Measurements from ENCODE around the gene GADD45A. TPM values are rescaled to one million over a fixed set of nuclear protein-coding genes. Genes with fewer than 3 reads are reported as not detected.
"Not testable (repeated sequence)": the region's sequence is repeated elsewhere in the genome, so short reads cannot be mapped to it uniquely, and the experiment has no call there.

The GADD45A gene
- total RNA-seq, 1 donor from 2014 or later = 247 TPM

DNA sequence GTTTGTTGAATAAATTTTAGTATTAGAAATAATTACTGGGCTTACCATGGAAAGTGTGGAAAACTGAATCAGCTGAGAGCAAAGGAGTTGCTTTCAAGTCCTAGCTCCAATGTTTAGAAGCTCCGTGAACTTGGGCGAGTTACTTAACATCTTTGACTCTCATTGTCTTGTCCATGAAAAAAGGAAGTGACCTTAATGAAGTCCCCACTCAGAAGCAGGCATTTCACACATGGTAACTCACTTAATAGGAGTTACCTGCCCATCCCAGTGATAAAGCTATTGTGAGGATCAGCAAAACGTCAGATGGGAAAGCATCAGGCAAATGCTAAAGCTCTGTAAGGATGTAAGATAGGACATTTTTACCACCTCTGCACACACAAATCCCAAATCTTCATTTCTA is 34.0 kb upstream of the GADD45A start:
- no peaks in the 10 kb centered on the region for H3K36me3 ChIP-seq (ENCODE audit: control insufficient read depth, insufficient read depth, low read length)
- H3K4me3 ChIP-seq (ENCODE audit: low read depth, low read length) = no peak overlapping the region
- no peak for DNase-seq (ENCODE audit: low read depth)
- TF ChIP-seq, protein P1, sequence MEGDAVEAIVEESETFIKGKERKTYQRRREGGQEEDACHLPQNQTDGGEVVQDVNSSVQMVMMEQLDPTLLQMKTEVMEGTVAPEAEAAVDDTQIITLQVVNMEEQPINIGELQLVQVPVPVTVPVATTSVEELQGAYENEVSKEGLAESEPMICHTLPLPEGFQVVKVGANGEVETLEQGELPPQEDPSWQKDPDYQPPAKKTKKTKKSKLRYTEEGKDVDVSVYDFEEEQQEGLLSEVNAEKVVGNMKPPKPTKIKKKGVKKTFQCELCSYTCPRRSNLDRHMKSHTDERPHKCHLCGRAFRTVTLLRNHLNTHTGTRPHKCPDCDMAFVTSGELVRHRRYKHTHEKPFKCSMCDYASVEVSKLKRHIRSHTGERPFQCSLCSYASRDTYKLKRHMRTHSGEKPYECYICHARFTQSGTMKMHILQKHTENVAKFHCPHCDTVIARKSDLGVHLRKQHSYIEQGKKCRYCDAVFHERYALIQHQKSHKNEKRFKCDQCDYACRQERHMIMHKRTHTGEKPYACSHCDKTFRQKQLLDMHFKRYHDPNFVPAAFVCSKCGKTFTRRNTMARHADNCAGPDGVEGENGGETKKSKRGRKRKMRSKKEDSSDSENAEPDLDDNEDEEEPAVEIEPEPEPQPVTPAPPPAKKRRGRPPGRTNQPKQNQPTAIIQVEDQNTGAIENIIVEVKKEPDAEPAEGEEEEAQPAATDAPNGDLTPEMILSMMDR (IDR thresholded peaks at IDR 0.05; ENCODE audit: insufficient read depth, low read length, poor library complexity, severe bottlenecking) = no peak
- H3K27me3 ChIP-seq (ENCODE audit: control insufficient read depth, insufficient read depth, low read length) = no peaks in the 10 kb centered on the region

DNA sequence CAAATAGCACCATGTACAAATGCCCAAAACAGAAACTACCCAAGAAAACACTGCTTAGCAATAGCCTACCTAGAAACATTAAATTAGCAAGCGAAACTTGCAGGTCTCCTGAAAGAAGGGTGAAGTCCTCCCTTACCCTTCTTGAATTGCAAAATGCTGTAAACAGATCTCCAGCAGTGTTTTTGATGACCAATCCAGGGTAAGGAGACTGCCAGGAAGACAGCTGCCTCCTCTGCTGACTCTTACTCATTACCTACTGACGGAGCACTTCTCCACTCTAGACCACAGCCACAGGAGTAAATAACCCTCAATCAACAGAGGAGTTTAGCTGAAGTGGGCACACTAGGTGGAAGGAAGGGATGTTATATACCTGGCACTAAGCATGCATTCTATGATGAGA is 32.2 kb upstream of the GADD45A start:
- DNase-seq (ENCODE audit: low read depth) = peak; percentile 47
- H3K4me3 ChIP-seq (ENCODE audit: low read depth, low read length) = no peak overlapping the region
- H3K27me3 ChIP-seq (ENCODE audit: control insufficient read depth, insufficient read depth, low read length) = no peaks in the 10 kb centered on the region
- no peaks in the 10 kb centered on the region for H3K36me3 ChIP-seq (ENCODE audit: control insufficient read depth, insufficient read depth, low read length)
- TF ChIP-seq, protein P1 (IDR thresholded peaks at IDR 0.05; ENCODE audit: insufficient read depth, low read length, poor library complexity, severe bottlenecking) = no peak

DNA sequence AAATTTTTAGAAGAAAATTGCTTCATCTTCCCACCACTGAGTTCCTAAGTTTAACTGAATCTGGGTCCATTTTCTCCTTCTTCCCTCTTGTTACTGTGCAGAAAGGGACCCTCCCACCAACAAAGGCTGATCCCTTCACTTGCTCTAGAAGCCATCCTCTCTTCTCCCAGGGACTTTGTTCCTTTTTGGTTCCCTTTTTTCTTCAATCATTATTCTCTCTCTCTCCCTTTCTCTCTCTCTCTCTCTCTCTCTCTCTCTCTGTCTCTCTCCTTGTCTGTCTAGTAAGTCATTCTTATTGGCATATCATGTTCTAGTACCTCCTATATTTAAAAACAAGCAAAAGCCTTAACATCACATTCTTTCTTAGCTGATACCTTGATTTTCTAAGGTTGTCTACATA is 31.7 kb upstream of the GADD45A start:
- Histone ChIP-seq H3K4me3 (ENCODE audit: low read depth, low read length) (no peak overlapping the region), H3K36me3 (ENCODE audit: control insufficient read depth, insufficient read depth, low read length) (no peaks in the 10 kb centered on the region), H3K27me3 (ENCODE audit: control insufficient read depth, insufficient read depth, low read length) (no peaks in the 10 kb centered on the region)
- TF ChIP-seq, protein P1 (IDR thresholded peaks at IDR 0.05; ENCODE audit: insufficient read depth, low read length, poor library complexity, severe bottlenecking) = no peak
- DNase-seq (ENCODE audit: low read depth) = no peak

DNA sequence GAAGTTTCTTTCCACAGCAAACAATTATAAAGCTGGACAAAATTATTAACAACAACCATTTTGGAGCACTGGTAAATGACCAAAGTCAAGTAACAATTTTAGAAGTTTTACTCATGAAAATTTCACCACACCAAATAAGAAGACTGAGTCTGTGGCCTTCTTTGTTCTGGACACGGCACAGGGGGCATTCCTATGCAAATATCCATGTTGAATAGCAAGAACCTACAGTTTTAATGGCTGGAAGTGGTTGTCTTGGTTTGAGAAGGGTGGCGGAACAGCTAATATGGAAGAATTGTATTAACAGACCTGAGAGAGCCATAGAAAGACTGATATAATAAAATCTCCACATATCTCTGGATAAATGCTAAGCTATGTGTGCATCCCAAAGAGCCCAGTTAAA is 29.4 kb upstream of the GADD45A start:
- Histone ChIP-seq H3K27me3 (ENCODE audit: control insufficient read depth, insufficient read depth, low read length) (no peaks in the 10 kb centered on the region), H3K4me3 (ENCODE audit: low read depth, low read length) (no peak overlapping the region), H3K36me3 (ENCODE audit: control insufficient read depth, insufficient read depth, low read length) (no peaks in the 10 kb centered on the region)
- TF ChIP-seq, protein P1 (IDR thresholded peaks at IDR 0.05; ENCODE audit: insufficient read depth, low read length, poor library complexity, severe bottlenecking) = no peak
- DNase-seq (ENCODE audit: low read depth) = no peak

DNA sequence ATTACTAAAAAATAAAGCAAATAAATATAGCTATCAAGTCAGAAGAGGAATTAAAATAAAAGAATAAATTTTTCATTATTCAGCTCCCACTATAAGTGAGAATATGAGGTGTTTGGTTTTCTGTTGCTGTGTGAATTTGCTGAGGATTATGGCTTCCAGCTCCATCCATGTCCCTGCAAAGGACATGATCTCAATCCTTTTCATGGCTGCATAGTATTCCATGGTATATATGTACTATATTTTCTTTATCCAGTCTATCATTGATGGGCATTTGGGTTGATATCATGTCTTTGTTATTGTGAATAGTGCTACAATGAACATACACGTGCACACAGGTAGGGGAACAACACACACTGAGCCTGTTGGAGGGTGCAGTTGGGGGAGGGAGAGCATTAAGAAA is 27.8 kb upstream of the GADD45A start:
- DNase-seq (ENCODE audit: low read depth); H3K36me3 ChIP-seq (ENCODE audit: control insufficient read depth, insufficient read depth, low read length): not testable (repeated sequence)

DNA sequence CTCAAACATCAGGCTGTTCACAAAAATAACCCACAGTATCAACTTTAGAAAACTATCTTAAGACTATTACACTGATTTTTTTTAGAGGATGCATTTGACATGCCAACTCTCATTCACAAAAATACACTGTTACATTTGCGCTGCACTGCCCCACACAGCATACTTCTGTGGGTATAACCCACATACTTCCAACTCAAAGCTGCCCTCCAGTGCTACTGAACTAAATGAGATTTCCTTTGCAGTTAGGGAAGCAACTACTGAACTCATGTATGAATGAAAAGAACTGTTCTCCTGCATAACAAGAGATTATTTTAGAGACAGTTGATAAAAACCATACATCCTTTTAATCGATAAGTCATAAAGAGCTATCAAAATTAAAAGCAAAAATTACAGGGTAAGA is 25.8 kb upstream of the GADD45A start:
- H3K36me3 ChIP-seq (ENCODE audit: control insufficient read depth, insufficient read depth, low read length) = no peaks in the 10 kb centered on the region
- H3K27me3 ChIP-seq (ENCODE audit: control insufficient read depth, insufficient read depth, low read length) = no peaks in the 10 kb centered on the region
- H3K4me3 ChIP-seq (ENCODE audit: low read depth, low read length) = no peak overlapping the region
- no peak for DNase-seq (ENCODE audit: low read depth)
- TF ChIP-seq, protein P1 (IDR thresholded peaks at IDR 0.05; ENCODE audit: insufficient read depth, low read length, poor library complexity, severe bottlenecking) = no peak

More for the DNA sequence above, 27.8 kb upstream of the GADD45A start:
- not testable (repeated sequence) for H3K4me3 ChIP-seq (ENCODE audit: low read depth, low read length); H3K27me3 ChIP-seq (ENCODE audit: control insufficient read depth, insufficient read depth, low read length)

Data from kidney epithelial cell (primary cell).